IPS-NIHi7 (cell line): ENCODE measurements around the gene PDGFD.

Experiments used
- DNase-seq: peaks from one replicate; pipeline ENCODE4 v3.0.0; 2012; ENCODE audit warnings: mixed read lengths; ENCODE audit errors: extremely low spot score

PDGFD gene

GRCh38 chr11:104145062-104145461 is 18.9 kb downstream of the PDGFD start:
- DNase-seq = no peak

DNA sequence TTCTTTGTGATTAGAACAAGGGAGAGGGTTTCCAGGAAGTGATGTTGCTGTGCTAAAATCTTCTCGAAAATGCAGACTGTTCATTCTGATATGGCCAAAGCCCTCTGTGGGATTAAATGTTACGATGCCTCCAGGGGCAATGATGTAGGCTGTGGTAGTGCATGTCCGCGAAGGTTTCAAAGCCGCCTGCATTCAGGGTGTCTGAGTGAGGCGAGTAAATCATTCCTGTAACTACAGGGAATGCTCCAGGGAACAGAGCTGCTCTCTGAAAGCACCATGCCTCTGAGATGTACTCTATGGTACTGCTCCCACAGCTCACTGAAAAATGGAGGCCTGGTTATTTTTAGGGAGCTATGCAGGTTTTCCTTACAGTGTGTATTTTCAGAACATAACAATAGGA is 21.2 kb downstream of the PDGFD start:
- no peak for DNase-seq

DNA sequence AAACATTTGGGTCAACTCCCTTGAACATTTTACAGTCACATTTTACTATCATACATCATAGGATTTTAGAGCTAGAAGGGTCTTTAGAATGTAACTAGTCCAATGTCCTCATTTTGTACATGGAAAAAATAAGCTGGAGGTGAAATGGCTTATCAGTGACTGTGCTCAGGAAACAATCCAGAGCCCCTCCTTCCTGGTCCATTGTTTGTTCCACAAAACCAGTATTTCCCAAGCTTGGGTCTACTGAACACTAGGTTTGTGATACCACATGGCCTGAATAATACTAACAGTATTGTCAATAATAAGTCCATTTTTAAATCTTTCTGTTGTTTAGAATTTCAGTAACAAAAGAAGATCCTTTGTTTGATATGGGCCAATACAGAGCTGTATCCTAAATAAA is 27.1 kb downstream of the PDGFD start:
- no peak for DNase-seq

DNA sequence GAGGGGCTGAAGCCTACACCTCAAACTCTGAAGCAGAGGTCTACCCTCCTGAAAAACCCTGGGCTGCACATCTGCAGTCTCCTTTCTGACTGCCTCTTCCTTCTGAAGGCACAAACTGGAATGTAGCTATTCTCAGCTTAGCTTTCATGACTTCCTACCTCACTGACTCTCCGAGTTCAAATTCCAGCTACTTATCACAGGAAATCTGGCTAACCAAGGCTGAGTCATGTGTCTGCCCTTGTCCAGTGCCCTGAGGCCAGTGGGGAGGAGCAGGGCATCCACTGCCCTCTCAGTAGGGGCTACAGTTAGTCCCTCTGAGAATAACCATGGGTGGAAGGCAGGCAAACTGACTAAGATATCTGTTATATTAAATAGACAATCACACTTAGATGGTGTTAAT is 29.2 kb downstream of the PDGFD start:
- DNase-seq = peak; percentile 14

DNA sequence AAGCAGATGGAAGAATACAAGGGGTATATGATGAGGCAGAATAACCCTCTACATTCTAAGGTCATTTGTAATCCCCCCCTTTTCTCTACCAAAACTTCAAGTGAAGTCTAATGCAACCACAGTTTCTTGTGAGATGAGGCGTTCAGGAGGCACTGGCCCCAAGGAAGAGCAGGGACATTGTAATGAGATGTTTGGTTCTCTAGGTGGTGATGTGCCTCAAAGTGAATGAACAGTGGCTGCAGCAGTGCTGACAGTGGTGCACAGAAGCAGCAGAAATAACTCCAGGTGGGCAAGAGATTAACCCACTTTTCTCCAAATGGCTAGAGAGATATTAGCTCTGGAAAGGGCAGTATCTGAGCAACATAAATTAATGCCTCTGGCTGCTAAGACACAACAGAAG is 33.8 kb downstream of the PDGFD start:
- DNase-seq = peak; percentile 24

DNA sequence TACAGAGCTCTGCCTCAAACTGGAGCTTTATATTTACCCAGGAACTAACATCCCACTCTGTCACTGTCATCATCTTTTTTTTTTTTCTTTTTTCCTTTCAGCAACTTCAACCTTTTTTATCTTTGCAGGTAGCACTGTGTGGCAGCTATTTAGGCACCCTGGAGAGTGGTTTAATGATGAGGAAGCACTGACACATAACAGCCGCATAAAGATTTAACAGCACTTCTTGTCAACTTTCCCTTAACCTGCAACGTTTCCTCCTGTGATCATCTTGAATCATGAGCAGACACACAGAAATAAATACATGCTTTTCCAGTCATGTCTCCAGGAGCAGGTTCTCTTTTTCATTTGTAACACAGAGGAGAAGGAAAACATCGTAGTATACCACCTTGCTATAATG is 34.8 kb downstream of the PDGFD start:
- no peak for DNase-seq

GRCh38 chr11:104127828-104128227 is 36.1 kb downstream of the PDGFD start:
- DNase-seq = no peak

- no peak for DNase-seq
Observed at GRCh38 chr11:104126464-104126863, 37.5 kb downstream of the PDGFD start.

- no peak for DNase-seq
Observed at GRCh38 chr11:104124979-104125378, 39.0 kb downstream of the PDGFD start.

GRCh38 chr11:104122836-104123235 is 41.1 kb downstream of the PDGFD start:
- DNase-seq = no peak

DNA sequence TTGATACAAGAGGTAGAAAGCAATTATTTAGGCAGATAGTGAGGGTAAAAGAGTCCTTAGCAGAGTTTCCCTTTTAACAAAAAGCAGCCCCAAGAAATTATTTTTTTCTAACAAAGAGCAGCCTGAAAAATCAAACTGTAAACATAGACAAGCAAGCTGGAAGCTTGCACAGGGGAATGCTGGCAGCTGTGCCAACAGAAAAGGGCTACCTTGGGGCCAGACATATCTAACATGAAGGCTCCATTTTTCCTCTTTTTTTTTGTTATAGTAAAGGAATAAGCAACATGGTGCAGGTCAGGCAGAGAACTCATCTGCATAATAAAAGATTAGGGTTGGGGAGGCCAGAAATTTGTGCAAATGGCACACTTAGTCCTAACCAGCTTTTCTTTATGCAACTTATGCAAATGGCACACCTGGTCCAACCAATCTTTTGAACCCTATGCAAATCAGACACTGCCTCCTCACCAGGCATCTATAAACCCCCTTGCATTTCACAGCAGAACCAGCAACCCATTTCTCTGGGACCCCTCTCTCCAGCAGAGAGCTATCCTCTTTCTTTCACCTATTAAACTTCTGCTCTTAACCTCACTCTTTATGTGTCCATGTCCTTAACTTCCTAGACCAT is 41.8 kb downstream of the PDGFD start:
- no peak for DNase-seq

- no peak for DNase-seq
Observed at GRCh38 chr11:104120493-104121137, 43.3 kb downstream of the PDGFD start.

GRCh38 chr11:104118105-104118744 is 45.7 kb downstream of the PDGFD start:
- no peak for DNase-seq

DNA sequence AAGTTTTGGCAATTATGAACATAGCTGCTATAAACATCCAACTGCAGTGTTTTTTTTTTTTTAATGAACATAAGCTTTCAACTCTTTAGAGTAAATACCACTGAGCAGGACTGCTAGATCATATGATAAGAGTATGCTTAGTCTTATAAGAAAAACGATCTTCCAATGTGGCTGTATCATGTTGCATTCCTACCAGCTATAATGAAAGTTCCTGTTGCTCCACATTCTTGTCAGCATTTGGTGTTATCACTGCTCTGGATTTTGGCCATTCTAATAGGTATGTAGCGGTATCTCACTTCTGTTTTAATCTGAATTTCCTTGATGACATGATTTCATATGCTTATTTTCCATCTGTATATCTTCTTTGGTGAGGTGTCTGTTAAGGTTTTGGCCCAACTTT is 50.4 kb downstream of the PDGFD start:
- no peak for DNase-seq

GRCh38 chr11:104106136-104106754 is 57.7 kb downstream of the PDGFD start:
- no peak for DNase-seq

- no peak for DNase-seq
Observed at GRCh38 chr11:104105155-104105554, 58.8 kb downstream of the PDGFD start.

- DNase-seq = no peak
Observed at GRCh38 chr11:104104664-104105063, 59.3 kb downstream of the PDGFD start.

- DNase-seq = no peak
Observed at GRCh38 chr11:104104201-104104600, 59.7 kb downstream of the PDGFD start.

DNA sequence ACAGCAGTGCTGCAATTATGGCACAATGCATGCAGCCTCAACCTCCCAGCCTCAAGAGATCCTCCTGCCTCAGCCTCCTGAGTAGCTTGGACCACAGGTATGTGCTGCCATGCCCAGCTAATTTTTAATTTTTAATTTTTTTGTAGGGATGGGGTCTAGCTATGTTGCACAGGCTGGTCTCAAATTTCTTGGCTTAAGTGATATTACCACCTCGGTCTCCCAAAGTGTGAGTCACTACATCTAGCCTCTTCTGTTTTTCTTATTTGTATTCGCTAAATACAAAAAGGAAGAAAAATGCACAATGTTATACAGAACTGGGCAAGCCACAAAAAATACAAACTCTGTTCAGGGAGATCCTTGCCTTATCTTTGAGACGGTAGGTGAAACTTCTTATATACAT is 65.4 kb downstream of the PDGFD start:
- no peak for DNase-seq

DNA sequence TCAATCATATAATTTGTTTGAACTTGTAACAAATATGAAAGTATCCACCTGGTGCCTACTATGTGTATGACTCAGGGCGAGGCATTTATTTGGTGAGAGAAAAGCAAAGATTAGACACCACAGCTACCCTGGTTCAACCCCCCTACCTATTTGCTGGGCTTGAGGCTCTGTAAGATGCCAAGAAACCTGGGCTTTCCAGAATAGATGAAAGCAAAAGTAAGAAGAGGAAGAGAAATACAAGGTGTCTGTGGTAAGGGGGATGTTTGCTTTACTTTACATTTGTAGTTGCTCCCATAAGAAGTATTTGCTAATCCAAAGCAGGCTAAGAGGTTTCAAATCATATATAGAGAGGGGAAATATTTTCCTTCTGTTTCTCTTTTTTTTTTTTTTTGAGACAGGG is 65.8 kb downstream of the PDGFD start:
- no peak for DNase-seq

GRCh38 chr11:104096900-104097299 is 67.0 kb downstream of the PDGFD start:
- no peak for DNase-seq

- DNase-seq = no peak
Observed at GRCh38 chr11:104095791-104096190, 68.2 kb downstream of the PDGFD start.

GRCh38 chr11:104094576-104094975 is 69.4 kb downstream of the PDGFD start:
- no peak for DNase-seq
